Vagina (tissue), 2 donors: ENCODE data around the gene RNF11. TPM values are rescaled to one million over a fixed set of nuclear protein-coding genes. Genes with fewer than 3 reads are reported as not detected.

Source experiments
- DNase-seq, 2 donors: peaks; one replicate each; pipeline ENCODE4 v3.0.0-alpha.2; 2017; ENCODE audit errors: extremely low spot score in 2 of 2
- H3K27ac ChIP-seq: fragments of 200-600 bp; sonication (generic); one replicate; pipeline ENCODE4 v1.5.1; 2019
- H3K27me3 ChIP-seq: fragments of 200-600 bp; sonication (generic); one replicate; pipeline ENCODE4 v1.5.1; 2019
- H3K36me3 ChIP-seq, 2 donors: fragments of 200-600 bp; sonication (generic); one replicate each; pipeline ENCODE4 v1.5.1; 2017 to 2019
- H3K4me1 ChIP-seq: fragments of 200-600 bp; sonication (generic); one replicate; pipeline ENCODE4 v1.5.1; 2019
- H3K4me3 ChIP-seq, 2 donors: fragments of 200-600 bp; sonication (generic); 1 replicate in 1 of 2; 2 replicates in 1 of 2; pipeline ENCODE4 v1.5.1; 2016 to 2019
- H3K9me3 ChIP-seq: fragments of 200-600 bp; sonication (generic); one replicate; pipeline ENCODE4 v1.5.1; 2019
- CTCF ChIP-seq, 3 experiments: fragments of 450-650 bp in 2 of 3; fragments of 200-600 bp in 1 of 3; sonication (generic) in 1 of 3; IDR thresholded peaks; one replicate each; pipeline ENCODE4 v1.5.1; 2017 to 2019; ENCODE audit warnings: antibody characterized with exemption in 3 of 3, mild to moderate bottlenecking in 2 of 3, moderate library complexity in 2 of 3
- POLR2A ChIP-seq, 2 donors: fragments of 450-650 bp; IDR thresholded peaks; one replicate each; pipeline ENCODE4 v1.6.1; 2017; ENCODE audit warnings: antibody characterized with exemption in 2 of 2, mild to moderate bottlenecking in 2 of 2, moderate library complexity in 2 of 2
- POLR2AphosphoS5 ChIP-seq, 2 donors: sonication (generic); formaldehyde crosslinking; IDR thresholded peaks; one replicate each; pipeline ENCODE4 v1.9.0; 2017; ENCODE audit warnings: antibody characterized with exemption in 2 of 2, mild to moderate bottlenecking in 2 of 2, low read depth in 1 of 2; ENCODE audit not compliant: insufficient read depth in 1 of 2
- intact Hi-C: fragments of 100-400 bp; cut with DNase I; formaldehyde crosslinking; loops from one replicate; pipeline ENCODE4 v1.15.1; 2023
- total RNA-seq: library from RNA; depleted of rRNA; stranded (reverse); fragments of >200 nt; gene quantifications from one replicate; pipeline ENCODE4 v1.2.3, GENCODE V29; 2016

The RNF11 gene
- total RNA-seq, 1 donor from 2014 or later: 73.9 TPM

- H3K9me3 ChIP-seq: no peaks in the 10 kb centered on the region
- DNase-seq: no peak
- H3K27ac ChIP-seq: no peak overlapping the region
- H3K36me3 ChIP-seq: no peaks in the 10 kb centered on the region
- H3K4me1 ChIP-seq: peaks cover 77% of the 10 kb centered on the region
- H3K27me3 ChIP-seq: no peaks in the 10 kb centered on the region
- no peak overlapping the region for H3K4me3 ChIP-seq
- intact Hi-C loops: no loop called here
- TF ChIP-seq POLR2AphosphoS5 (IDR thresholded peaks at IDR 0.05; ENCODE audit: insufficient read depth in 1 of 2, low read depth in 1 of 2): no peak
- TF ChIP-seq POLR2A (IDR thresholded peaks at IDR 0.05): no peak
- TF ChIP-seq CTCF (IDR thresholded peaks at IDR 0.05): no peak
Measured at GRCh38 chr1:51240084-51240483, 4.0 kb downstream of the RNF11 start.

GRCh38 chr1:51241119-51241518 is 5.0 kb downstream of the RNF11 start:
- peaks cover 76% of the 10 kb centered on the region for H3K4me1 ChIP-seq
- TF ChIP-seq POLR2AphosphoS5 (IDR thresholded peaks at IDR 0.05; ENCODE audit: insufficient read depth in 1 of 2, low read depth in 1 of 2) (no peak), CTCF (IDR thresholded peaks at IDR 0.05) (no peak), POLR2A (IDR thresholded peaks at IDR 0.05) (no peak)

GRCh38 chr1:51242546-51242945 is 6.5 kb downstream of the RNF11 start:
- Histone ChIP-seq H3K4me1 (peaks cover 88% of the 10 kb centered on the region), H3K27ac (no peak overlapping the region), H3K27me3 (no peaks in the 10 kb centered on the region), H3K9me3 (no peaks in the 10 kb centered on the region), H3K4me3 (no peak overlapping the region), H3K36me3 (no peaks in the 10 kb centered on the region)
- intact Hi-C loops: no loop called here
- DNase-seq: no peak
- TF ChIP-seq POLR2AphosphoS5 (IDR thresholded peaks at IDR 0.05; ENCODE audit: insufficient read depth in 1 of 2, low read depth in 1 of 2) (no peak), POLR2A (IDR thresholded peaks at IDR 0.05) (no peak), CTCF (IDR thresholded peaks at IDR 0.05) (no peak)

More at GRCh38 chr1:51241119-51241518, 5.0 kb downstream of the RNF11 start:
- no peaks in the 10 kb centered on the region for H3K9me3 ChIP-seq
- no peak for DNase-seq
- no peak overlapping the region for H3K4me3 ChIP-seq
- H3K36me3 ChIP-seq: no peaks in the 10 kb centered on the region
- no peak overlapping the region for H3K27ac ChIP-seq
- intact Hi-C loops: no loop called here
- no peaks in the 10 kb centered on the region for H3K27me3 ChIP-seq

DNA sequence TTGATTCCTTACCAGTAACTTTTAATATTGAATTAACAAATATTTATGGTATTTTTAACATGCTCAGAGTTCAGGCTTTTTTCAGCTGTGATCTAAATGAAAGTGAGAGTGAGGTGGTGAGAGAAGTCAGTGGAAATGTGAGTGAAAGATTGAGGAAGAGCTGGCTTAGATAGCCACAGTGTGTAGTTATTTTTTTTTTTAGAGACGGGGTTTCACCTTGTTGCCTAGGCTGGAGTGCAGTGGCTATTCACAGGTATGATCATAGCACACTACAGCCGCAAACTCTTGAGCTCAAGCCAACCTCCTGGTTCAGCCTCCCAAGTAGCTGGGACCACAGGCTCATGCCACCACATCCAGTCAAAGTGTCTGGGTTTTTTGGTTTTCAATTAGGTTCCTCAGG is 10.9 kb downstream of the RNF11 start:
- Histone ChIP-seq H3K4me1 (peaks cover 73% of the 10 kb centered on the region), H3K36me3 (no peaks in the 10 kb centered on the region), H3K9me3 (no peaks in the 10 kb centered on the region), H3K4me3 (no peak overlapping the region), H3K27ac (no peak overlapping the region), H3K27me3 (no peaks in the 10 kb centered on the region)
- TF ChIP-seq POLR2AphosphoS5 (IDR thresholded peaks at IDR 0.05; ENCODE audit: insufficient read depth in 1 of 2, low read depth in 1 of 2) (no peak), POLR2A (IDR thresholded peaks at IDR 0.05) (no peak), CTCF (IDR thresholded peaks at IDR 0.05) (no peak)
- no peak for DNase-seq
- intact Hi-C loops: no loop called here

DNA sequence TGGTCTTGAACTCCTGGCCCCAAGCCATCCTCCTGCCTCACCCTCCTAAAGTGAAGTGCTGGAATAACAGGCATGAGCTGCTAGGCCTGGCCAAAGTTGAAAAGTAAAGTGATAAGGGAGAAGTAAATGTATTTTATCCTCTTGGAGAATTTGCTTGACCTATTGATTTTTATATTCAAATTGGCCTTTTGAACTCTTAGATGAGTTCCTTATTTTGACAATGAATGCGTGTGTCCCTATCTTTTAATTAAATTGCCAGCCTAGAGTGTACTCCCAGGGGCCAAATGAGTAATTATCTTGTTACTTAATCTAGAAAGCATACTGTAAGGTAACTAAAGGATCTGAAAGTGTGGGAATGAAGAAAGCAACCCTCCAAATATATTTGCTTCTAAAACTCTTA is 11.4 kb downstream of the RNF11 start:
- Histone ChIP-seq H3K27me3 (no peaks in the 10 kb centered on the region), H3K9me3 (no peaks in the 10 kb centered on the region), H3K4me1 (peaks cover 68% of the 10 kb centered on the region), H3K4me3 (no peak overlapping the region), H3K36me3 (no peaks in the 10 kb centered on the region), H3K27ac (no peak overlapping the region)
- intact Hi-C loops: no loop called here
- no peak for DNase-seq
- TF ChIP-seq POLR2A (IDR thresholded peaks at IDR 0.05) (no peak), CTCF (IDR thresholded peaks at IDR 0.05) (no peak), POLR2AphosphoS5 (IDR thresholded peaks at IDR 0.05; ENCODE audit: insufficient read depth in 1 of 2, low read depth in 1 of 2) (no peak)
